ENCODE measurements around the gene FIS1. TPM values are rescaled to one million over a fixed set of nuclear protein-coding genes. Genes with fewer than 3 reads are reported as not detected.
"Not testable (repeated sequence)": the region's sequence is repeated elsewhere in the genome, so short reads cannot be mapped to it uniquely, and the experiment has no call there.

Gene FIS1
- 100 to 1,000 TPM; 115 to 244 TPM for total RNA-seq
- polyA plus RNA-seq (ENCODE audit: insufficient read length in 2 of 2): 100 to 1,000 TPM; 211 to 232 TPM
- long read RNA-seq, donor 1, transcript FIS1-207 (4 exons, 915 nt): minor isoform, 21 of 200 reads
- long read RNA-seq, donor 1, transcript FIS1-201 (5 exons, 734 nt): major isoform, 162 of 200 reads
- long read RNA-seq, donor 1, transcript FIS1-204 (4 exons, 745 nt): minor isoform, 5 of 200 reads
- long read RNA-seq, donor 1, partial matches to known transcripts: 5 of 200 reads
- long read RNA-seq, donor 1, other reads (novel, unspliced or antisense): 6 of 200 reads
- long read RNA-seq, donor 2, transcript FIS1-201 (5 exons, 734 nt): major isoform, 57 of 70 reads
- long read RNA-seq, donor 2, transcript FIS1-207 (4 exons, 915 nt): minor isoform, 9 of 70 reads
- long read RNA-seq, donor 2, partial matches to known transcripts: 0 of 70 reads
- long read RNA-seq, donor 2, other reads (novel, unspliced or antisense): 0 of 70 reads
- long read RNA-seq, donor 3, transcript FIS1-201 (5 exons, 734 nt): major isoform, 60 of 70 reads
- long read RNA-seq, donor 3, partial matches to known transcripts: 0 of 70 reads
- long read RNA-seq, donor 3, other reads (novel, unspliced or antisense): 0 of 70 reads
- long read RNA-seq, donor 4, transcript FIS1-201 (5 exons, 734 nt): major isoform, 195 of 208 reads
- long read RNA-seq, donor 4, transcript FIS1-204 (4 exons, 745 nt): minor isoform, 9 of 208 reads
- long read RNA-seq, donor 4, partial matches to known transcripts: 0 of 208 reads
- long read RNA-seq, donor 4, other reads (novel, unspliced or antisense): 0 of 208 reads

DNA sequence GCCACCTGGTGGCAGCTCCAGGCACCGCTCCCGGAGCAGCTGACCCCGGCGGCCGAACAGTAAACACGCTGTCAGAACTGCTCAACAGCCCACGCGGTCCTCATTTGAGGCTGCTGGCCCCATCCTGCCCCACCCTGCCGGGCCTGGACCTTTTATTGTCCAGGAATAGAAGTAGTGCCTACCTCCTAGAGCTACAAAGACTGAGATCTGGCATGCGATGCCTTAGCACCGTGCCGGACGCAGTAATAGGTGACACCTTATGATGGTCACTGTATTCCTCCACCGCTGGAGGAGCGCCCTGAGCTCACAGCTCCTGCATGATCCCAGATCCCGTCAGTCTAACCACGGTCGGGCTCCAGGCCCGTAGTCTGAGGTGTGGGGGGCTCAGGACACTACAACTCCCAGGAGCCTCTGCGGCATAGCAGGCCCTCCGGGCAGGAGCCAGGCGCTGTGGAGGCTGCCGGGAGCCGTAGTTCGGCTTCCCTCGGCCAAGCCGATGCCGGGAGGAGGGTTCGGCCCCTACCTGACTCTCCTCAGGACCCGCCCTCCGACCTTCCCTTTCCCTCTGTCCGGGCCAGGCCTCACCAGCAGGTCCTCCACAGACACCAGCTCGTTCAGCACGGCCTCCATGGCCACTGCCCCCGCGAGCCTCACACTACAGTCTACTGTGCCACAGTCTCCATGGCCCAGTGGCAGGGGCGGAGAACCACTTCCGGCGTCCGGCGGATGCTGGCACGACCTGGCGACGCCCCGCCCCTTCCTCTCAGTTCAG lies at the start of gene FIS1:
Gene FIS1, minus strand, starts transcription at position 707 of the 772 bp plus-strand sequence. Its CDS starts 77 bp downstream, at position 630.
- peaks cover 44% of the 10 kb centered on the region for H3K36me3 ChIP-seq (ENCODE audit: control insufficient read depth, insufficient read depth, low read length)
- no peaks in the 10 kb centered on the region for H3K27me3 ChIP-seq (ENCODE audit: control insufficient read depth, insufficient read depth, low read length)
- peak within 1 kb of the TSS; percentile 96 for H3K27ac ChIP-seq (ENCODE audit: low read depth, low read length)
- 0% methylated on average over 43 of the region's 45 CpGs for WGBS (ENCODE audit: insufficient coverage)
- DNase-seq (ENCODE audit: low read depth in 4 of 6, low spot score in 6 of 6): peak; percentile 79 to 97 (median 90)
- H3K9me3 ChIP-seq (ENCODE audit: control insufficient read depth, insufficient read depth, low read length): no peaks in the 10 kb centered on the region
- peaks cover 26% of the 10 kb centered on the region for H3K4me1 ChIP-seq (ENCODE audit: control insufficient read depth, insufficient read depth, low read length)
- H3K4me3 ChIP-seq (ENCODE audit: low read depth, low read length): peak within 1 kb of the TSS; percentile 95

DNA sequence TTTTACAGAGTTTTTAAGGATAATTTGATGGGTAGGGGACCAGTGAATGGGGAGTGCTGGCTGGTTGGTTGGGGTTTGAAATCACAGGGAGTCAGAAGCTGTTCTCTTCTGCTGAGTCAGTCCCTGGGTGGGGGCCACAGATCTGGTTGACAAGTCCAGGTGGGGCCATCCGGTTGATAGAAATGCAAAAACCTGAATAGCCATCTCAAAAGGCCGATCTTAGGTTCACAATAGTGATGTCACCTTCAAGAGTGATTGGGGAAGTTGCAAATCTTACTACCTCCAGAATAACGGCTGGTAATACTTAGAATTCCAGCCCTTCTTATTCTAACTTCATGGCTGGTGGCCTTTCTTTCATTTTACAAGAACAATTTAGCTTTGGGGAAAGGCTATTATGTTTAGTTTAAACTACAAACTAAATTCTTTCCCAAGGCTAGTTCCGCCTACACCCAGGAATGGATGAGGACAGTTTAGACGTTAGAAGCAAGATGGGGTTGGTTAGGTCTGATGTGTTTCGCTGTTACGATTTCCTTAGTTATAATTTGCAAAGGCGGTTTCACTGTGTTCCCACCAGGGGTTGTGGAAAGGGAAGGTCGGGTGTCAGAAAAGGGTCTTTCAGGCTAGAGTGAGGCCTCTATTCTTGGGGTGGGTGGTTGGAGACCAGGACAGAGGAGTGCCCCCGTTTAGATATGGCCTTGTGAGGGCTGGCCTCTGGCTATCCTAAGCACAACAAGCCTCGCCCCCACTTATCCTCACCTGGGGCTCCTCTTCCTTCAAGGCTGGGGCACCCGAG lies 49.4 kb upstream of the FIS1 start:
- Histone ChIP-seq H3K36me3 (ENCODE audit: control insufficient read depth, insufficient read depth, low read length) (no peaks in the 10 kb centered on the region), H3K4me1 (ENCODE audit: control insufficient read depth, insufficient read depth, low read length) (peaks cover 3% of the 10 kb centered on the region), H3K27ac (ENCODE audit: low read depth, low read length) (no peak overlapping the region), H3K27me3 (ENCODE audit: control insufficient read depth, insufficient read depth, low read length) (peaks cover 31% of the 10 kb centered on the region), H3K9me3 (ENCODE audit: control insufficient read depth, insufficient read depth, low read length) (no peaks in the 10 kb centered on the region), H3K4me3 (ENCODE audit: low read depth, low read length) (no peak overlapping the region)
- WGBS (ENCODE audit: insufficient coverage): 37% methylated on average over 6 of the region's 12 CpGs
- no peak for DNase-seq (ENCODE audit: low read depth in 4 of 6, low spot score in 6 of 6)

DNA sequence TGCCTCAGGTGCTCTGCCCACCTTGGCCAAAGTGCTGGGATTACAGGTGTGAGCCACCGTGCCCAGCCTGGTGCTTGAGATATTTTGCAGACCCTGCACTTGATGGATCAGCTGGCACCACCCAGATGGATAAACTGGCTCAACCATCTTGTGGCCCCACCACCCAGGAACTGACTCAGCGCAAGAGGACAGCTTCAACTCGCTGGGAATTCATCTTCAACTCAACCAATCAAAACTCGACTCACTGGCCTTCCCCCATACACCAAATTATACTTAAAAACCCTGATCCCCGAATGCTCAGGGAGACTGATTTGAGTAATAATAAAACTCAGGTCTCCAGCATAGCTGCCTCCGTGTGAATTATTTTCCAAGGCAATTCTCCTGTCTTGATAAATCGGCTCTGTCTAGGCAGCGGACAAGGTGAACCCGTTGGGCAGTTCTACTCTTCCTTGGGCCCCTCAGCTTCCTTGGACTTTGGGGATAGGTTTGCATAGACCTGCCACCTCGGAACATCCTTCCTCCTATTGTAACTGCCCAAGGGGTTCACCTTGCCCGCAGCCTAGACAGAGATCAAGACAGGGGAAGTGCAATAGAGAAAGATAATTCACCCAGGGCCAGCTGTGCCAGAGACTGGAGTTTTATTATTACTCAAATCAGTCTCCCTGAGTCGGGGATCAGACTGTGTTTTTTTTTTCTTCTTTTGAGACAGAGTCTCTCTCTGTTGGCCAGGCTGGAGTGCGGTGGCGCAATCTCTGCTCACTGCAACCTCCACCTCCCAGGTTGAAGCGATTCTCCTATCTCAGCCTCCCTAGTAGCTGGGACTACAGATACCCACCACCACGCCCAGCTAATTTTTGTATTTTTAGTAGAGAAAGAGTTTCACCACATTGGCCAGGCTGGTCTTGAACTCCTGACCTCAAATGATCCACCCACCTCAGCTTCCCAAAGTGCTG lies 48.5 kb upstream of the FIS1 start:
- not testable (repeated sequence) for H3K36me3 ChIP-seq (ENCODE audit: control insufficient read depth, insufficient read depth, low read length); H3K27ac ChIP-seq (ENCODE audit: low read depth, low read length); H3K9me3 ChIP-seq (ENCODE audit: control insufficient read depth, insufficient read depth, low read length); H3K4me3 ChIP-seq (ENCODE audit: low read depth, low read length); H3K4me1 ChIP-seq (ENCODE audit: control insufficient read depth, insufficient read depth, low read length); DNase-seq (ENCODE audit: low read depth in 4 of 6, low spot score in 6 of 6)
- WGBS (ENCODE audit: insufficient coverage): 38% methylated on average over 6 of the region's 16 CpGs
- peaks cover 24% of the 10 kb centered on the region for H3K27me3 ChIP-seq (ENCODE audit: control insufficient read depth, insufficient read depth, low read length)

DNA sequence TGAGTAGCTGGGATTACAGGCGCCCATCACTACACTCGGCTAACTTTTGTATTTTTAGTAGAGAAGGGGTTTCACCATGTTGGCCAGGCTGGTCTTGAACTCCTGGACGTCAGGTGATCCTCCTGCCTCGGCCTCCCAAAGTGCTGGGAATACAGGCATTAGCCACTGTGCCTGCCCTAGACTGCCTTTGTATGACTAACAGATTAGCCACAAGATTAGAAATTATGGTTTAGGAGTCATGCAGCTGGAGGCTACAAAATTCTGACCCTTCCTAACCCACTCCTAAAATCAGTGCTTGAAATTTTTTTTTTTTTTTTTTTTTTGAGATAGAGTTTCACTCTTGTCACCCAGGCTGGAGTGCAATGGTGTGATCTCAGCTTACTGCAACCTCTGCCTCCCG lies 47.7 kb upstream of the FIS1 start:
- H3K9me3 ChIP-seq (ENCODE audit: control insufficient read depth, insufficient read depth, low read length); H3K4me3 ChIP-seq (ENCODE audit: low read depth, low read length); H3K4me1 ChIP-seq (ENCODE audit: control insufficient read depth, insufficient read depth, low read length); H3K27ac ChIP-seq (ENCODE audit: low read depth, low read length); DNase-seq (ENCODE audit: low read depth in 4 of 6, low spot score in 6 of 6); H3K36me3 ChIP-seq (ENCODE audit: control insufficient read depth, insufficient read depth, low read length): not testable (repeated sequence)
- H3K27me3 ChIP-seq (ENCODE audit: control insufficient read depth, insufficient read depth, low read length): peaks cover 21% of the 10 kb centered on the region
- 46% methylated on average over 3 of the region's 5 CpGs for WGBS (ENCODE audit: insufficient coverage)

DNA sequence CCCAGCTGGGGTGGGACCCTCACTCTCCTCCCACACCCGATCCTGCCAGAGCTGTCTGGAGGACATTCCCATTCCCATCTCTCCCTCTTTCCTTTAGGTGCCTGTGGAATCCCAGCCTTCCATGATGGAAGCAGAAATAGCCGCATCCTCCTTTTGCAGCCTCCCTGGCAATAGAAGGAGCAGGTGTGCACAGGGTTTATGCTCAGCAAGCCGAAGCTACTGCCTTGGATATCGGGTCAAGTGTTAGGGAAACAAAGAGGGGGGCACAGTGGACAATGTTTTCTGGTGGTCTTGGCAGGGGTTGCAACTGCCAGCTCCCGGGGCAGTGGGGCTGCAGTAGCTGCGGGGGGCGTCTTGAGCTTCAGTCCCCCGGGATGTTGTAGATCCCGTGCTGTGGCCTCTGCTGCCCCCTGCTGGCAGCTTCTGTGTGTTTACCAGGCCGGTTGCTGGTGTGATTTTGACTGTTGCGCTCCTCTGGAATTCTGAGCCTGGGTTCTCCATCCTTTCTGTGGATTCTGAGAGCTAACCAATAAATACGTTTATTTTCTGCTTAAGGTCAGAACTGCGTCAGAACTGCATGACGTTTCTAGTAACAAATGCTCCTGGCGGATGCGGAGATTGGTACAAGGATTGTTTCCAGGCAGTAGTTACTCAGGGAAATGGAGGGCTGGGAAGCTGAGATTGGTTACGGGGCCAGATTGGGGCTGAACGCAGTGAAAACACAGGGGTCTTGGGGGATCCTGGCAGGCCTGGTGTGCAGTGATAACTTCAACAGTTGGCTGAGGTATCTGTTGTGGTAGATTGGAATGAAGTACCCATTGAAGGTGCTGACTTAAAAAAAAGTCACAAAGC lies 45.5 kb upstream of the FIS1 start:
- H3K9me3 ChIP-seq (ENCODE audit: control insufficient read depth, insufficient read depth, low read length); H3K4me1 ChIP-seq (ENCODE audit: control insufficient read depth, insufficient read depth, low read length); H3K27ac ChIP-seq (ENCODE audit: low read depth, low read length); H3K36me3 ChIP-seq (ENCODE audit: control insufficient read depth, insufficient read depth, low read length); H3K4me3 ChIP-seq (ENCODE audit: low read depth, low read length): not testable (repeated sequence)
- H3K27me3 ChIP-seq (ENCODE audit: control insufficient read depth, insufficient read depth, low read length): peaks cover 20% of the 10 kb centered on the region
- peak in 2 of 6 donors; percentile 53 to 72 for DNase-seq (ENCODE audit: low read depth in 4 of 6, low spot score in 6 of 6)
- WGBS (ENCODE audit: insufficient coverage): 17% methylated on average over 10 of the region's 18 CpGs

DNA sequence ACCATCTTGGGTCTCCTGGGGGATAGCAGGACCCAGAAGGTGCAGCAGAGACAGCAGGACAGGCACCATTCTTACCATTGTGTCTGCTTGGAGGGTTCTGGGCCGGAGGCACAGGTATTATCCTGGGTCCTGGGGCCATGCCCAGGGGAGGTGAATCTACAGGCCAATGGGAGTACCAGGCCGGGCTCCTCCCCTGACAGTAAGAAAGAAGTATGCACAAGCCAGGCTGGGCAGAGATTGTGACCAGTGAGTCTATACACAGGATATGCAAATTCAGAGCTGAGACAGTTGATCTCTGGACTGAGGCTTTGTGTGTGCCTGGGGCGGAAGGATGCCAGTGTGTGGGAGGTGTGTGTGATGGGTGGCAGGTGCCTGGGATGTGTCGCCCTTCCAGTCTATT lies 44.8 kb upstream of the FIS1 start:
- not testable (repeated sequence) for H3K27ac ChIP-seq (ENCODE audit: low read depth, low read length); H3K4me3 ChIP-seq (ENCODE audit: low read depth, low read length); H3K9me3 ChIP-seq (ENCODE audit: control insufficient read depth, insufficient read depth, low read length); H3K36me3 ChIP-seq (ENCODE audit: control insufficient read depth, insufficient read depth, low read length); DNase-seq (ENCODE audit: low read depth in 4 of 6, low spot score in 6 of 6); H3K4me1 ChIP-seq (ENCODE audit: control insufficient read depth, insufficient read depth, low read length)
- H3K27me3 ChIP-seq (ENCODE audit: control insufficient read depth, insufficient read depth, low read length): peaks cover 19% of the 10 kb centered on the region
- 45% methylated on average over 2 of the region's 4 CpGs for WGBS (ENCODE audit: insufficient coverage)

DNA sequence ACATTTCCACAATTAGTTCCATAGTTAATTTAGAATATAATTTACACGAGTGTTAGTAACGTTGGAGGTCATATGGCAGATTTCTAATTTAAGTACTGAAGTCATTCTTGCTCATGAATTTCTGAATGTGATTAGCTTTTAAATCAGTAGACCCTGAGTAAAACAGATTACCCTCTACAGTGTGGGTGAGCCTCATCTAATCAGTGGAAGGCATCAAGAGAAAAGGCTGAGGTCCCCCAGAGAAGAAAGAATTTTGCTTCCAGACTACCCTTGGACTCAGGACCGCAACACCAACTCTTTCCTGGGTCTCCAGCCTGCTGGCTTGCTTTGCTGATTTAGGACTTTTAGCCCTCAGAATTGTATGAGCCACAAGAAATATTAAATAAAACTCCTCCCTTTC lies 43.6 kb upstream of the FIS1 start:
- no CpG with 5 or more reads among the region's 3 CpGs for WGBS (ENCODE audit: insufficient coverage)
- DNase-seq (ENCODE audit: low read depth in 4 of 6, low spot score in 6 of 6): no peak
- no peak overlapping the region for H3K27ac ChIP-seq (ENCODE audit: low read depth, low read length)
- H3K36me3 ChIP-seq (ENCODE audit: control insufficient read depth, insufficient read depth, low read length): no peaks in the 10 kb centered on the region
- peaks cover 15% of the 10 kb centered on the region for H3K27me3 ChIP-seq (ENCODE audit: control insufficient read depth, insufficient read depth, low read length)
- no peak overlapping the region for H3K4me3 ChIP-seq (ENCODE audit: low read depth, low read length)
- H3K9me3 ChIP-seq (ENCODE audit: control insufficient read depth, insufficient read depth, low read length): no peaks in the 10 kb centered on the region
- H3K4me1 ChIP-seq (ENCODE audit: control insufficient read depth, insufficient read depth, low read length): peaks cover 3% of the 10 kb centered on the region

DNA sequence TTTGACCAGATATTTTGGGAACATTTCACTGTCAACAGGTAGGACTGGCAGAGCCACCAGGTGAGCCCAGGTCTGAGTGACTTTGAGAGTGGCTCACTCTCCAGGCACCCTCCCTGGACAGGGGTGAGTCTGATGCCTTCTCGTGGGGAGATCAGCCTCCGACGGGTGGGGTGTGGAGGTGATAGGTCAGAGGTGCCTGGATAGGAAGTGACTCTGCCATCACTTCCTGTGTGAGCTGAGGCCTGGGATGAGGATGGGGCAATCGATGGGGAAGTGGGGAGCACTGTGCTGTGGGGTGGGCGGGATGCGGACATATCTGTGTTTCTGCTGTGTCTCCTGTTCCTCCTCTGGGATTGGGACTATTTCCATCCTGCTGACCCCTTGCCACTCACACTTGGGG lies 42.2 kb upstream of the FIS1 start:
- 77% methylated on average over 2 of the region's 6 CpGs for WGBS (ENCODE audit: insufficient coverage)
- Histone ChIP-seq H3K27ac (ENCODE audit: low read depth, low read length) (no peak overlapping the region), H3K27me3 (ENCODE audit: control insufficient read depth, insufficient read depth, low read length) (peaks cover 12% of the 10 kb centered on the region), H3K9me3 (ENCODE audit: control insufficient read depth, insufficient read depth, low read length) (no peaks in the 10 kb centered on the region), H3K4me1 (ENCODE audit: control insufficient read depth, insufficient read depth, low read length) (peaks cover 9% of the 10 kb centered on the region), H3K4me3 (ENCODE audit: low read depth, low read length) (no peak overlapping the region), H3K36me3 (ENCODE audit: control insufficient read depth, insufficient read depth, low read length) (no peaks in the 10 kb centered on the region)
- DNase-seq (ENCODE audit: low read depth in 4 of 6, low spot score in 6 of 6): no peak

Measured in spinal cord (tissue), 10 donors.